HG02885 (cell line): ENCODE results near the gene ABI3BP.
A peak's percentile ranks its signal among the peaks of the same experiment; 100 is the strongest.

Source experiments
- ATAC-seq: cut with Tn5 transposase; IDR thresholded peaks from one replicate; pipeline ENCODE4 v1.9.1; 2021; ENCODE audit warnings: mild to moderate bottlenecking; ENCODE audit not compliant: unreplicated experiment, poor library complexity

The ABI3BP gene

GRCh38 chr3:100748220-100748619, 245.0 kb downstream of the ABI3BP start:
- no peak for ATAC-seq

DNA sequence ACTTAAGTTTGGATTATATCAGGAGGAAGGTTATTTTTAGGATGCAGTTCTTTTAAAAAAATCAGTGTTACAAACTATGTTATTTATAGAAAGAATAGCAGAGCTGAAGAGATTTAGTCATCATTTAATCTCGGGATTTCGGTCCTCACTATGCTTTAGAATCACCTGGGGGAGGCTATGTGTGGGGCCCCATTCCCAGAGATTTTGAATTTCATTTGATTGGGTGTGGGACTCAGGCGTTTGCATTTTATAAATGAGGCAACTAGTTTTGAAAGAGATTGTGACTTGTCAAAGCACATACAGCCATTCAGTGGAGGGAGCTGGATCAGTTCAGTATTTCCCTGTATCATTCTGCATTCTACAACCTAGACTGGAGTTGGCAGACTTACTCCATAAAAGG, 247.1 kb downstream of the ABI3BP start:
- ATAC-seq, result no peak

- ATAC-seq, result no peak
Measured at GRCh38 chr3:100745617-100746016, 247.6 kb downstream of the ABI3BP start.

DNA sequence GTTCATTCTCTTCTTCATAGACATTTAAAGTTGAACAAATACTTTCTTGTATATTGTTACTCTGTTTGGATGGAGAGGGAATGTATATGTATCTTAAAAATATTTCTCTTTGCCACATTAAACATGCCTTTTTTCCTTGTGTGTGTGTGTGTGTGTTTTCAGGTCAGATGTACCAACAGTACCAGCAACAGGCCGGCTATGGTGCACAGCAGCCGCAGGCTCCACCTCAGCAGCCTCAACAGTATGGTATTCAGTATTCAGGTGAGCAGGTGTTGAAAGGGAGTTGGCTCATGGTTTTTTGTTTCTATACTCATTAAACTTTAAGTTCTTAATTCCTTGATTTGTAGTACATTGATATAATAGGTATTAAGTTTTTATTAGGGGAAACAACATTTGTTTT, 248.6 kb downstream of the ABI3BP start:
- no peak for ATAC-seq

DNA sequence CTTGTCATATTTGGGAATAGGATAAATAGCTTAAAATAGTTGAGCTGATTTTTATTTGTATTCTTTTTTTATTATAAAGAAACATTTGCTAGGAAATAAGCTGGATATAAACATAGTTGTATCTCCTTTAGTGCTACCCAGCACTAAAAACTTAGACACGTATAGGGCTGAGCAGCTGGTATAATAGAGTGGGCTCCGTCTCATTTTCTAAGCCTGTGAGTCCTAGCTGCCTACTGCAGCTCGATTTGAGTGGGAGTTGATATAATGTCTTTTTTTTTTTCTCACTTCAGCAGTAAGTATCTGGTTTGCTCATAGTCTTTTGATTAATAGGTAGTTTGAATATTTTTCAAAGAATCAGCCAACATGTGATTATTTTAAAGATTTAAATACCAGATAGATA, 249.7 kb downstream of the ABI3BP start:
- no peak for ATAC-seq

DNA sequence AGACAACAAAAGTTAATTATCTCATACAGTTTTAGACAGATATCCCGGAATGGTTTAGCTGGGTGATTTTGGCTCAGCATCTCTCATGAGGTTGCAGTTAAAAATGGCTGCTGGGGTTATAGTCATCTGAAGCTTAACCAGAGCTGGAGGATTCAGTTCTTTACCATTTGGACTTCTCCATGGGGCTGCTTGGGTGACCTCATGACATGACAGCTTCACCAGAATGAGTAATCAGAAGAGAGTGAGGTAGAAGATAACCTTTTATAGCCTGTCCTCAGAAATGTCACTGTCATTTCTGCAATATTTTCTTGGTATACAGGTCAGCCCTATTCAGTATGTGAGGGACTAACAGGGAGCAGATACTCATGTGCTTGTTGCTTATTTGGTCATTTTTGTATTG, 253.0 kb downstream of the ABI3BP start:
- ATAC-seq, result no peak

DNA sequence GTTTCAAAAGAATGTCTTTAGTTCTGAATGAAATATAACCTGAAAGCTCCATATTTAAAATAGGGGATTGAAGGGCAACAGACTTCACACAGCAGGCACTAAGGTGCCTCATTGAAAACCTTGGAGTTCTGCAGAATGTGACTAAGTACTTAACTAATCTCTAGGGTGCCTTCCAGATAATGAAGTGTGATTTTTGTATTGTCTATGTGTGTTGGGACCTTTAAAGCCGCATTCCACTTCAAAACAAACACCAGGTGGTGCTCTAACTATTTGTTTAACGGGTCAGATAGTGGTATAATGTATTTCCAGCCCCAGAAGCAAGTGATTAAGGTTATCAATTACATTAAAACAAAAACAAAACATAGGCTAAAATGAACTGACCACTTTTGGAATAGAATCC, 255.9 kb downstream of the ABI3BP start:
- ATAC-seq, result peak; percentile 43

DNA sequence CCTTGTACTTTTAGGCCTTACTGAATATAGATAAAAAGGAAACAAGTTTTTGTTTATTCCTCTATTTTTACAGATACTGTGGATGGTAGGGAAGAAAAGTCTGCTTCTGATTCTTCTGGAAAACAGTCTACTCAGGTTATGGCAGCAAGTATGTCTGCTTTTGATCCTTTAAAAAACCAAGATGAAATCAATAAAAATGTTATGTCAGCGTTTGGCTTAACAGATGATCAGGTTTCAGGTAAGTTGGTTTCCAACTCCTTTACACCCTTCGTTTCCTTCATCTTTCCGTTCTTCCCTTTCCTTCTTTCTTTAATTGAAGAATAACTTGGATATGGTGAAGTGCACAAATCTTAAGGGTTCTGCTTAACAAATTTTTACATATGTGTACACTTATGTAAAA, 260.8 kb downstream of the ABI3BP start:
- ATAC-seq, result no peak

DNA sequence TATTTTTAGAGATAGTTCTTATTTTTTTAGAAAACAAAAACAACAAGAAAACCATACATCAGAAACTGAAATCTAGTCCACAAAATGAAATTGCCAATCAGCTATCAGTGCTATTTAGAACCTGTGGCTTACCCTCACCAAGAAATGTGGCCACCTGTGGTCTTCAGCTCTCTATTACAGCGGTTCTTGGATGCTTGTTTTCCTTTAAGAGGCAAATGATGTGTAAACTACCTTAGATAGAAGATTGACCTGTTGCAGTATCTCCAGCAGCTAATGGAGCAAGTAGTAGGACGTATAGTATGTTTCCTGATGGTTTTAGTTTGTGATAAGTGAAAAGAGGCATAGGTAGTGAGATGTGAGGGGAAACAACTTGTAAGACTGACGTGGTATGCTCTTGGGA, 262.7 kb downstream of the ABI3BP start:
- ATAC-seq, result peak; percentile 64

- ATAC-seq, result no peak
Measured at GRCh38 chr3:100726706-100727105, 266.5 kb downstream of the ABI3BP start.

DNA sequence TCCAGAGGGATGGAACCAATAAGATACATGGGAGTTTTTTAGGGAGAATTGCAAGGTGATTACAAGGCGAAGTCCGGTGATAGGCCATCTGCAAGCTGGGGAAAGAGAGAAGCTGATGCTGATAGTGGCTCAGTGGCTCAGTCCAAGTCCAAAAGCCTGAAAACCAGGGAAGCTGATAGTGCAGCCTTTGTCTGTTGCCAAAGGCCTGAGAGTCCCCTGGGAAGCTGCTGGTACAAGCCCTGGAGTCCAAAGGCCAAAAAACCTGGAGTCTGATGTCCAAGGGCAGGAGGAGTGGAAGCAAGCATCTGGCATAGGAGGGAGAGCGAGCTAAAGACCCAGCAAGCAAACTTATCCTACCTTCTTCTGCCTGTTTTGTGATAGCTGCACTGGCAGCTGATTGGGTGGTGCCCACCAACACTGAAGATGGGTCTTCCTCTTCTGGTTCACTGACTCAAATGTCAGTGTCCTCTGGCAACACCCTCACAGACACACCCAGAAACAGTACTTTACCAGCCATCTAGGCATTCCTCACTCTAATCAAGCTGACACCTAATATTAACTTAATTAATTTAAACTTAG, 267.2 kb downstream of the ABI3BP start:
- no peak for ATAC-seq

- ATAC-seq, result no peak
Measured at GRCh38 chr3:100720426-100720825, 272.8 kb downstream of the ABI3BP start.

DNA sequence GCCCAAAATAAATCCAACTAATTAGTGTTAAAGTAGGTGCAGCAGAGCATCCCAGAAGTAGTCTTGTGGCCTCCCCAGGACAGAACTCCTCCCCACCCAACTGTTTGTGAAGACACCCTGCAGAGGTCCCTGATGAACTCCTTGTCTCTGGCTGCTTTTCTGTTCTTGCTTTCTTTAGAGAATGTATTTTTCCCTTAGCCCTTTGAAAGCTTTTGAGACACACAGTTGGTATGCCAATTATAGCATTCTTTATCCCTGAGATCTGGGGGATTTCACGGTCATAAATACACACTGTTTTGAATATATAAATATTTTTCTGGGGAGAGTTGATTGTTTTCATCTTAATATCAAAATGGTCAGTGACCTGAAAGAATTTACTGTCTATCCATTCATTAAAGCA, 274.1 kb downstream of the ABI3BP start:
- ATAC-seq, result no peak

DNA sequence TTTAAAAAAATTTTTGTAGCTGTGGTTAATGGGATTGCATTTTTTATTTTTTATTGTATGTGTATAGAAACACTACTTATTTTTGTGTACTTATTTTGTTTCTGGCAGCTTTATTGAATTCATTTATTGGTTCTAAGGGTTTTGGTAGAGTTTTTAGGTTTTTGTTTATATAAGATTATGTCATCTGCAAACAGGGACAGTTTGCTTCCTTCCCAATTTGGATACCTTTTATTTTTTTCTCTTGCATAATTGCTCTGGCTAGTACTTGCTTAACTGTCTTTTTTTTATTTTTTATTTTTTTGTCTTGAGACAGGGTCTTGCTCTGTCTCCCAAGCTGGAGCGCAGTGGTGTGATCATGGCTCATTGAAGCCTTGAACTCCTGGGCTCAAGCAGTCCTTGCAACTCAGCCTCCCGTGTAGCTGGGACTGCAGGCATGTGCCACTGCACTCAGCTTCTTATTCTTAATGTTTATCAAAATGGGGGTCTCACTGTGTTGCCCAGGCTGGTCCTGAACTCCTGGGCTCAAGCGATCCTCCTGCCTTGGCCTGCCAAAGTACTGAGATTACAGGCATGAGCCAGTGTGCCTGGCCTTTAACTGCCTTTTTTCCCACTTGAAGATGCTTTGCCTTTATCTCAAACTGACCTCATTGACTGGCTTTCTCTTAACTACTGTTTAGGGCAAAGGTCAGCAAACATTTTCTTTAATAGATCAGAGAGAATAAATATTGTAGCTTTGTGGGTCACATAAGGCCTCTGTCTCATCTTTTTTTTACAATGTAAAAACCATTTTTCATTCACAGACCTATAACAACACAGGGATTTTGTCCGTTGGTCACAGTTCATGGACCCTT, 275.4 kb downstream of the ABI3BP start:
- ATAC-seq, result no peak

DNA sequence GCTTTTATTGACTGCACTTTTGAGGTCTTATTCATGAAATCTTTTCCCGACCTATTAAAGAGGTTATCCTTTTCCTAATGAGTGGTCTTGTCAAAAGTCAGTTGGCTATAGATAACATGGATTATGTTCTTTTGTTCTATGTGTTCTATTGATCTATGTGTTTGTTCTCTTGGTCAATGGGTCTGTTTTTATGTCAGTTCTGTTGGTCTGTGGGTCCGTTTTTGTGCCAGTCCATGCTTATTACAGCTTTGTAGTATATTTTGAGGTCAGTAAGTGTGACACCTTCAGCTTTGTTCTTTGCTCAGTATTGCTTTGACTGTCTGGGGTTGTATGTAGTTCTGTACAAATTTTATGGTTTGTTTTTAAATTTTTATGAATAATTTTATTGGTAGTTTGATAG, 276.2 kb downstream of the ABI3BP start:
- ATAC-seq, result no peak

DNA sequence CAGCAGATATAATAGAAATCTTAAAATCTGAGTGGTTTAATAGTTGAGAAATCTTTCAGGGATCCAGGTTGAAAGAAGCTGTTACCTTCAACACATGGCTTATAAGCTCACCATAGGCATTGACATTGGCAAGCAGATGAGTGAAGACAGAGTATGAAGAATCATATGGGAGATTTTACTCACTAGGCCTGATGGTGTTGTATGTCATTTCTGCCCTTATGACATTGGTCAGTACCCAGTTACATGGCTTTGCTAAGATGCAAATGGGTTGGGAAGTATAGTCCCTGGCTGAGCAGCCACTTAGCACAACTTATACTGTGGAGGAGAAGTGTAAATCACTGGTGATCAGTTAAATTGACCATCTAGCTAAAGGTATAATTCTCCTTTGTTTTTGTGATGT, 278.0 kb downstream of the ABI3BP start:
- ATAC-seq, result no peak

GRCh38 chr3:100710261-100710968, 282.8 kb downstream of the ABI3BP start:
- ATAC-seq, result peak; percentile 40

GRCh38 chr3:100709842-100710260, 283.4 kb downstream of the ABI3BP start:
- ATAC-seq, result peak; percentile 10

DNA sequence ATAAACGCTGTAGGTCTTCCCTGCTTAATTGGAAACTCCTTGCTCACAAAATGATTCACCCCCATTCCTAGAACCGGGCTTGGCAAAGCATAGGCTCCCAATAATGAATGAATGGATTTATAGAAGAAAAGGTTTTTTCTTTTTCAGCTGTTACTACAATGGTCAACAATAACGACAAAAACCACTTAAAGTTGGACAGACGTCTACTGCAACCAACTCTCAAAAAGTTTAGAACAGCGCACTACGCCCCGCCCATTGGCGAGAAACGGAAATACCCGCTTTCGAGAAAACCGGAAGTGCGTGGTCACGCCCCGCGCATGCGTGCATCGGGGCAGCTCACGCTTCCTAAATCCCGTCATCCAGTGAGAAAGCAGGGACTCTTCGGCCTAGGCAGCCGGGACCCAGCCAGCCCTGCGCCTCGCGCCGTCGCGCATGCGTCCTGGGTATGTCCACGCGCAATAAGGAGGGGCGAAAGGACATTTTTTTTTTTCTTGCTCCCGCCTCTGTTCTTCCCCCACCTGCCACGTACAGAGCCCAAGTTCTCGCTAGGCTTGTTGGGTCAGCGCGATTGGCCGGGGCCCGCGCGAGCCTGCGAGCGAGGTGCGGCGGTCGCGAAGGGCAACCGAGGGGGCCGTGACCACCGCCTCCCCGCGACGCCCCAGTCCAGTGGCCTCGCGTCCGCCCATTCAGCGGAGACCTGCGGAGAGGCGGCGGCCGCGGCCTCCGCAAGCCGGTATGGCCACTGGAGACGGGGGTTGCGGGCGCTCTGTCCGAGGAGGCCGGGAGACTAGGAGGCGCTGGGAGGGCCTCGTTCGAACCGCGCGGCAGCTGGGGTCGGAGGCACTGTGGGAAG, 284.0 kb downstream of the ABI3BP start, which contains the start of gene TFG:
Gene TFG, plus strand, starts transcription at position 506 of the 853 bp plus-strand sequence. CDS start 4,192 bp downstream, outside the sequence.
- peak; percentile 92 for ATAC-seq

DNA sequence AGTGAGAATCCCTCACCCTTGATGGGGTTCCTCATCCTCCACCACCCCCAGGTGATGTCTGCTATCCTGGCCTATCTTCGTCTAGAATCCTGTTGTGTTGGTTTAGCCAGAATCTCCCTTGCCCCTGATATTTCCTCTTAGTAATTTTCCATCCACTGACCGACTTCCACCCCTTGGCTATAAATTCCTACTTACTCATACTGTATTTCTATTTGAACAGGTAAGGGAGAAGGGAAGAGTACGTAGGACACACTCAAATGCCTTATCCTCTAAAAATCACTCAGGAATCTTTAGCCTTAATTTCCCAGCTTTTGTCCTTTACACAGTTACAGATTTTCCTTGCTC, 284.6 kb downstream of the ABI3BP start:
- no peak for ATAC-seq
